HUES48 (cell line): ENCODE results near the gene SLC4A9.

Experiments used
- H3K27ac ChIP-seq: one replicate; pipeline ENCODE4 v1.7.0; 2013; ENCODE audit warnings: low read depth, low read length, inconsistent platforms
- H3K27me3 ChIP-seq: 2 replicates; pipeline ENCODE4 v1.6.1; 2013; ENCODE audit warnings: mild to moderate bottlenecking, low read length; ENCODE audit not compliant: control insufficient read depth, insufficient read depth
- H3K36me3 ChIP-seq: 2 replicates; pipeline ENCODE4 v1.6.1; 2013; ENCODE audit warnings: low read length; ENCODE audit not compliant: control insufficient read depth, insufficient read depth
- H3K4me1 ChIP-seq: 2 replicates; pipeline ENCODE4 v1.6.1; 2013; ENCODE audit warnings: mild to moderate bottlenecking, low read length; ENCODE audit not compliant: control insufficient read depth, insufficient read depth
- H3K4me3 ChIP-seq: 2 replicates; pipeline ENCODE4 v1.5.1; 2013; ENCODE audit warnings: mild to moderate bottlenecking, low read depth, low read length
- H3K9ac ChIP-seq: 2 replicates; pipeline ENCODE4 v1.6.1; 2013; ENCODE audit warnings: mild to moderate bottlenecking, low read depth, low read length, moderate library complexity
- H3K9me3 ChIP-seq: 2 replicates; pipeline ENCODE4 v1.6.1; 2013; ENCODE audit warnings: low read length; ENCODE audit not compliant: control insufficient read depth, insufficient read depth

The SLC4A9 gene

GRCh38 chr5:140322751-140323731, 37.0 kb upstream of the SLC4A9 start:
- no peaks in the 10 kb centered on the region for H3K27me3 ChIP-seq
- H3K4me1 ChIP-seq: peaks cover 11% of the 10 kb centered on the region
- H3K36me3 ChIP-seq: no peaks in the 10 kb centered on the region
- H3K4me3 ChIP-seq: no peak overlapping the region
- H3K9me3 ChIP-seq: no peaks in the 10 kb centered on the region
- H3K9ac ChIP-seq: no peak overlapping the region
- H3K27ac ChIP-seq: peak overlapping the region; percentile 36

GRCh38 chr5:140324041-140324600, 35.9 kb upstream of the SLC4A9 start:
- Histone ChIP-seq H3K36me3 (no peaks in the 10 kb centered on the region), H3K4me1 (peaks cover 13% of the 10 kb centered on the region), H3K9ac (no peak overlapping the region), H3K4me3 (no peak overlapping the region), H3K27ac (no peak overlapping the region), H3K27me3 (no peaks in the 10 kb centered on the region), H3K9me3 (no peaks in the 10 kb centered on the region)

DNA sequence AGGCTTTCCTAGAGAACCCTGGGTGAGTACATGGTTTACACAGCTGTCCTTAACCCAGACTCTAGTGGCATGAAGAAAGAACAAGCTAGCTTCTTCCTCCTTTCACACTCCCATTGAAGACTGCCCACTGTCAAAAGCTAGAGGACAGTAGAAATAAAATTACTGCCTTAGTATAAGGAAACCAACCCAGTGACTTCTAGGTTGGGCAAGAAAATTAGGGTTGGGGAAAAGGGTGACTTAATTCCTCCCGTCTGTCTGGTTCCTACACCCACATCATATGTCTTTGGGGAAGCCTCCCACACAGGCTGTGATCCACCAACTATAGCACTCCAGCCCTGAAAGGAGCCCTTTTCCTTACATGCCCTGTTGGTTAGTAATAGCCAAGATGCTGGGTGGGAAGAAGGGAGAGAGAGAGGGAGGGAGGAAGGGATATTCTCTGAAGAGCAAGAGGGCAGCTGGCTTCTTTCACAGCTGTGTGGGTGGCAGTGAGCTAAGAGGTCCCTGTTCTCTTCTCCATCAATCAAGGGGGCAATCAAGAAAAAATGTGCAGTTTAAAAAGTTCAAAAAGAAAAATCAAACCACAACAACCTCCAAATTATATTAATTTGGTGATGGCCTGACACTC, 35.3 kb upstream of the SLC4A9 start:
- Histone ChIP-seq H3K4me3 (no peak overlapping the region), H3K9ac (no peak overlapping the region), H3K36me3 (no peaks in the 10 kb centered on the region), H3K27me3 (no peaks in the 10 kb centered on the region), H3K9me3 (no peaks in the 10 kb centered on the region), H3K4me1 (peaks cover 13% of the 10 kb centered on the region), H3K27ac (no peak overlapping the region)

DNA sequence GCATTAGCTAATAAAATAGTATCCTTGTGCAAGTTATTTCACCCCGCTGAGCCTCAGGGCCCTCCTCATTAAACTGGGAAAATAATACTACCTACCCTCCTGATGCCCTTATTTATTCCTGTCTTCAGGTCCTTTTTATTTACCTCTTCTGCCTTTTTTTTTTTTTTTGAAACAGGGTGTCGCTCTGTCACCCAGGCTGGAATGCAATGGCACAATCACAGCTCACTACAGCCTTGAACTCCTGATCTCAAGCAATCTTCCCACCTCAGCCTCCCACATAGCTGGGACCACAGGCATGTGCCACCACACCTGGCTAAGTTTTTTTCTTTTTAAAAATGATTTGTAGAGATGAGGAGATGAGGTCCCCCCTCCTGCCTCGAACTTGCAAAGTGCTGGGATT, 34.5 kb upstream of the SLC4A9 start:
- Histone ChIP-seq H3K4me1 (peaks cover 13% of the 10 kb centered on the region), H3K27ac (no peak overlapping the region), H3K36me3 (no peaks in the 10 kb centered on the region)

GRCh38 chr5:140327589-140327988, 32.4 kb upstream of the SLC4A9 start:
- Histone ChIP-seq H3K9ac (no peak overlapping the region), H3K4me1 (peaks cover 13% of the 10 kb centered on the region), H3K27ac (no peak overlapping the region), H3K9me3 (no peaks in the 10 kb centered on the region), H3K36me3 (no peaks in the 10 kb centered on the region), H3K4me3 (no peak overlapping the region), H3K27me3 (no peaks in the 10 kb centered on the region)

More for the DNA sequence above, 34.5 kb upstream of the SLC4A9 start:
- Histone ChIP-seq H3K9ac (no peak overlapping the region), H3K4me3 (no peak overlapping the region), H3K9me3 (no peaks in the 10 kb centered on the region), H3K27me3 (no peaks in the 10 kb centered on the region)

DNA sequence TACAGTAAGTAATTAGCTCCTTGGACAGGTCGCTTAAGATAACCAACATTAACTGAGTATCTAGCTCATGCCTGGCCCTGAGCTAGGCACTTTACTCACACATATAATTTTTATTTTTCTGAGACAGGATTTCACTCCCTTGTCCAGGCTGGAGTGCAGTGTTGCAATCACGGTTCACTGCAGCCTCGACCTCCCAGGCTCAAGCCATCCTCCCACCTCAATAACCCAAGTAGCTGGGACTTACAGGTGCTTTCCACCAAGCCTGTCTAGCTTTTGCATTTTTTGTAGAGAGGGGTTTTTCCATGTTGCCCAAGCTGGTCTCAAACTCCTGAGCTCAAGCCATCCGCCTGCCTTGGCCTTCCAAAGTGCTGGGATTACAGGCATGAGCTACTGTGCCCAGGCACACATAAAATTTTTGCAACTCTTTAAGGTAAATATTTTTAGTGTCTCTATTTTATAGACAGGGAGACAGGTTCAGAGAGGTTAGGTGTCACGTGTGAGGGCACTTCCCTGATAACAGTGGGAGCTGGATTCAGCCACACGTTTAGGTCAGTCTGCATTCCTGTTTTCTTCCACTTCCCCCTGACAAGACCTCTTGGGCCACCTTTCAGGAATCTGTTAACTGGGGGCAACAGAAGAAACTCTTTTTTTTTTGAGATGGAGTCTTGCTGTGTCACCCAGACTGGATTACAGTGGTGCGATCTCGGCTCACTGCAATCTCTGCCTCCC, 31.8 kb upstream of the SLC4A9 start:
- peak overlapping the region; percentile 39 for H3K27ac ChIP-seq
- no peaks in the 10 kb centered on the region for H3K27me3 ChIP-seq
- H3K9ac ChIP-seq: no peak overlapping the region

GRCh38 chr5:140329739-140330481, 30.1 kb upstream of the SLC4A9 start:
- Histone ChIP-seq H3K27ac (no peak overlapping the region), H3K27me3 (no peaks in the 10 kb centered on the region), H3K4me1 (peaks cover 11% of the 10 kb centered on the region), H3K9ac (no peak overlapping the region), H3K36me3 (peaks cover 16% of the 10 kb centered on the region), H3K4me3 (no peak overlapping the region), H3K9me3 (no peaks in the 10 kb centered on the region)

More for the DNA sequence above, 31.8 kb upstream of the SLC4A9 start:
- Histone ChIP-seq H3K36me3 (peaks cover 5% of the 10 kb centered on the region; the same call in 1 of the 2 replicates), H3K4me3 (no peak overlapping the region), H3K9me3 (no peaks in the 10 kb centered on the region), H3K4me1 (peaks cover 13% of the 10 kb centered on the region)

- no peak overlapping the region for H3K27ac ChIP-seq
- no peak overlapping the region for H3K9ac ChIP-seq
- no peaks in the 10 kb centered on the region for H3K27me3 ChIP-seq
- H3K4me3 ChIP-seq: no peak overlapping the region
- H3K36me3 ChIP-seq: peaks cover 19% of the 10 kb centered on the region
- H3K4me1 ChIP-seq: peaks cover 11% of the 10 kb centered on the region
- H3K9me3 ChIP-seq: no peaks in the 10 kb centered on the region
These were observed 28.4 kb upstream of the SLC4A9 start for GRCh38 chr5:140331638-140332037.

DNA sequence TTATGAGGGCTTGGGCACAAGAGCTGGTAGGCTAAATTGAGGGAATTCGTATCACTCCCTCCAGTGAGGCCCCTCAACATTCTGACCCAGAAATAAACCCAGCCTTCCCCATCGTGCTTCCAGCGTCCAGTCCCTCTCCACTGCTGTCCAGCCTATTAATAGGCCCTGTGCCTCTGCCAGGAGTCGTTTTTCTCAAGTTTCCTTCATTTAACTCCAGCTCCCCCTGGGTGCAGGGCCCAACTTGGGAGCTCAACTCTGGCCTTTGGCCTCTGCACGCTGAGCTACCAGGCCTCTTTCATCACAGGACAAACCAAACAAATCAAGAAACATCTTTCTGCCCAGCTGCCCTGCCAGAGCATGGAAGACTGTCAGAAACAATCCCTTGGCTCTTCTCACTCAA, 23.6 kb upstream of the SLC4A9 start:
- H3K4me3 ChIP-seq: no peak overlapping the region
- H3K36me3 ChIP-seq: peaks cover 19% of the 10 kb centered on the region
- no peaks in the 10 kb centered on the region for H3K4me1 ChIP-seq
- H3K27ac ChIP-seq: no peak overlapping the region
- no peaks in the 10 kb centered on the region for H3K9me3 ChIP-seq
- H3K9ac ChIP-seq: no peak overlapping the region
- H3K27me3 ChIP-seq: no peaks in the 10 kb centered on the region

DNA sequence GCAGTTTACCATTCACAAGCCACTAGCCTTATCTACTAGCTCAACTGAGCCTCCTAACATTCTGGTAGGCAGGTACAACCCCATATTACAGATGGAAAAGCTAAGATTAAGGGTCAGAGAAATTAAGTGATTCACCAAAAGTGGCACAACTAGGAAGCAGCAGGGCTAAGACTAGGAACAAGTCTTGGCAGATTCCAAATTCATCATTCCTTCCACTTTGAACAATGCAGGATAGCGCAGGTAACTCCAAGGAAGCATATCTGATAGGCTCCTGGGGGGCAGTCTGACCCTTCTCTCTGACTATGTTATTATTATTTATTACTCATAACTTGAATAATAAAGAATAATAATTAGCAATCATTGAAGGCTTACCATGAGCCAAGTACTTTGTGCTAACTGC, 22.1 kb upstream of the SLC4A9 start:
- H3K27ac ChIP-seq: no peak overlapping the region
- no peaks in the 10 kb centered on the region for H3K27me3 ChIP-seq
- H3K4me3 ChIP-seq: no peak overlapping the region
- H3K9me3 ChIP-seq: no peaks in the 10 kb centered on the region
- H3K36me3 ChIP-seq: peaks cover 17% of the 10 kb centered on the region
- no peaks in the 10 kb centered on the region for H3K4me1 ChIP-seq
- no peak overlapping the region for H3K9ac ChIP-seq
